Naive B cell (primary cell): ENCODE measurements around the gene VSTM1. TPM values are rescaled to one million over a fixed set of nuclear protein-coding genes. Genes with fewer than 3 reads are reported as not detected.
A peak's percentile ranks its signal among the peaks of the same experiment; 100 is the strongest.
"Not testable (repeated sequence)": the region's sequence is repeated elsewhere in the genome, so short reads cannot be mapped to it uniquely, and the experiment has no call there.

Experiments used
- ATAC-seq, 2 donors: fragments of 150-1000 bp; cut with Tn5 transposase; 2 replicates each; pipeline ENCODE4 v1.10.0; 2021; ENCODE audit warnings: low read depth in 2 of 2, mild to moderate bottlenecking in 2 of 2, moderate library complexity in 2 of 2
- DNase-seq: peaks from one replicate; pipeline ENCODE4 v3.0.0; 2022
- H3K27ac Mint-ChIP-seq, 6 donors: one replicate each; pipeline ENCODE4 v1.8.0; 2020 to 2022; ENCODE audit warnings: mild to moderate bottlenecking in 6 of 6, mixed read lengths in 6 of 6, moderate library complexity in 5 of 6, inconsistent platforms in 2 of 6
- H3K27me3 Mint-ChIP-seq, 3 donors: one replicate each; pipeline ENCODE4 v1.8.0; 2021 to 2022; ENCODE audit warnings: mixed read lengths in 3 of 3, mild to moderate bottlenecking in 1 of 3
- H3K36me3 Mint-ChIP-seq, 2 donors: one replicate each; pipeline ENCODE4 v1.8.0; 2020 to 2022; ENCODE audit warnings: mixed read lengths in 2 of 2, inconsistent platforms in 1 of 2, mild to moderate bottlenecking in 1 of 2
- H3K4me1 Mint-ChIP-seq, 3 donors: one replicate each; pipeline ENCODE4 v1.8.0; 2020 to 2022; ENCODE audit warnings: mixed read lengths in 3 of 3, inconsistent platforms in 1 of 3, mild to moderate bottlenecking in 1 of 3, moderate library complexity in 1 of 3
- H3K4me3 Mint-ChIP-seq, 8 donors: one replicate each; pipeline ENCODE4 v1.8.0; 2020 to 2022; ENCODE audit warnings: mild to moderate bottlenecking in 8 of 8, mixed read lengths in 8 of 8, moderate library complexity in 8 of 8, inconsistent platforms in 2 of 8
- H3K9me3 Mint-ChIP-seq, 7 donors: one replicate each; pipeline ENCODE4 v1.8.0; 2020 to 2022; ENCODE audit warnings: mixed read lengths in 7 of 7, mild to moderate bottlenecking in 5 of 7, inconsistent platforms in 2 of 7, moderate library complexity in 1 of 7
- polyA plus RNA-seq, 6 donors: library from polyadenylated mRNA; unstranded; fragments of 300-500 nt; fragmentation: Illumina TruSeq; gene quantifications; one replicate each; pipeline ENCODE4 v1.2.3, GENCODE V29; 2021; ENCODE audit warnings: low read depth in 6 of 6

The VSTM1 gene
- polyA plus RNA-seq, 6 donors from 2014 or later = 0.89 TPM; not detected in 5

DNA sequence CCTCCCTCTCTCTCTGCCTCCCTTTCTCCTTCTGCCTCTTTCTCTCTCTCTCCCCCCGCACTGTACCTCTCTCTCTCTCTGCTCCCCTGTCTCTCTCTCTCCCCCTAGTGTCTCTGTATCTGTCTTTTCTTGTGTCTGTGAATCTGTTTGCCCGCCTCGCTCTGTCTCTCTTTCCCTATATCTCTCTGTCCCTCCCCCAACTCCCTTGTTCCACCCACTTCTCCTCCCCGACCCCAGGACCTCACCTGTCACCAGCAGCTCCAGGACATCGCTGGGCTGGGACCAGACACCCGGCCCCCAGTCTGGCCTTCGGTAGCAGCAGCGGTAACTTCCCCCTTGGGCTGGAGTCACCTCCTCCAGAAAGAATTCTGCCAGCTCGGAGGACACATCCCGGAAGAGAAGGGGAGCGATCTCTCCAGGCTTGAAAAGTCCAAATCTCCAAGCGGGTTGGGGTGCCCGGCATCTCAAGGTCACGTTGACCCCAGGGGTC lies 33.0 kb upstream of the VSTM1 start:
- H3K27me3 Mint-ChIP-seq = peaks cover 23 to 38% (median 25%) of the 10 kb centered on the region in 3 donors
- H3K36me3 Mint-ChIP-seq = peaks cover 5 to 9% of the 10 kb centered on the region in 2 donors
- H3K27ac Mint-ChIP-seq = peak overlapping the region in 1 of 6 donors; percentile 27
- peaks cover 14 to 18% (median 18%) of the 10 kb centered on the region in 3 donors for H3K4me1 Mint-ChIP-seq
- ATAC-seq (peak; percentile 46 to 51), DNase-seq (no peak)
- H3K4me3 Mint-ChIP-seq = peak overlapping the region; percentile 43 to 85 (median 68)
- peaks cover 0 to 13% (median 2%) of the 10 kb centered on the region in 7 donors for H3K9me3 Mint-ChIP-seq

DNA sequence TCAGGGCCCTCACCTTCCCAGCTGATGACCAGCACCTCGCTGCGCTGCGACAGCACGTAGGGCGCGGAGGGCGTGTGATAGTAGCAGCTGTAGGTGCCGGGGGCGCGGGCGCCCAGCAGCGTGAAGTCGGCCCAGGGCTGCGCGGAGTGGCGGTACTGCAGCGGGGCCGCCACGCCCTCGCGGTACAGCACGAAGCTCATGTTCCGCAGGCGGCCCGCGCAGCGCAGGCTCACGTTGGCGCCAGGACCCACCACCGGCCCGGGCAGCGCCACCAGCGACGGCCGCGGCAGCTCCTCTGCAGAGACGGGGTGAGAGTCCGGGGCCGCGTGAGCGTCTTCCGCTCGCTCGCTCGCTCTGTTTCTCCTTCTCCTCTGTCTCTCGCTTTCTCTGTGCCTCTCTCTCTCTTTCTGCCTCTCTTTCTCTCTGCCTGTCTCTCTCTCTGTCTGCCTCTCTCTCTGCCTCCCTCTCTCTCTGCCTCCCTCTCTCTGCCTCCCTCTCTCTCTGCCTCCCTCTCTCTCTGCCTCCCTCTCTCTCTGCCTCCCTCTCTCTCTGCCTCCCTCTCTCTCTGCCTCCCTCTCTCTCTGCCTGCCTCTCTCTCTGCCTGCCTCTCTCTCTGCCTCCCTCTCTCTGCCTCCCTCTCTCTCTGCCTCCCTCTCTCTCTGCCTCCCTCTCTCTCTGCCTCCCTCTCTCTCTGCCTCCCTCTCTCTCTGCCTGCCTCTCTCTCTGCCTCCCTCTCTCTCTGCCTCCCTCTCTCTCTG lies 32.3 kb upstream of the VSTM1 start:
- Mint-ChIP-seq H3K9me3 (peaks cover 0 to 13% (median 2%) of the 10 kb centered on the region in 7 donors), H3K27ac (peak overlapping the region in 3 of 6 donors; percentile 12 to 66 (median 27)), H3K27me3 (peaks cover 29 to 44% (median 29%) of the 10 kb centered on the region in 3 donors), H3K4me3 (peak overlapping the region; percentile 70 to 85 (median 76)), H3K4me1 (peaks cover 11 to 18% (median 16%) of the 10 kb centered on the region in 3 donors)
- H3K36me3 Mint-ChIP-seq = not testable (repeated sequence)
- ATAC-seq = peak; percentile 86 to 90
- peak; percentile 32 for DNase-seq

DNA sequence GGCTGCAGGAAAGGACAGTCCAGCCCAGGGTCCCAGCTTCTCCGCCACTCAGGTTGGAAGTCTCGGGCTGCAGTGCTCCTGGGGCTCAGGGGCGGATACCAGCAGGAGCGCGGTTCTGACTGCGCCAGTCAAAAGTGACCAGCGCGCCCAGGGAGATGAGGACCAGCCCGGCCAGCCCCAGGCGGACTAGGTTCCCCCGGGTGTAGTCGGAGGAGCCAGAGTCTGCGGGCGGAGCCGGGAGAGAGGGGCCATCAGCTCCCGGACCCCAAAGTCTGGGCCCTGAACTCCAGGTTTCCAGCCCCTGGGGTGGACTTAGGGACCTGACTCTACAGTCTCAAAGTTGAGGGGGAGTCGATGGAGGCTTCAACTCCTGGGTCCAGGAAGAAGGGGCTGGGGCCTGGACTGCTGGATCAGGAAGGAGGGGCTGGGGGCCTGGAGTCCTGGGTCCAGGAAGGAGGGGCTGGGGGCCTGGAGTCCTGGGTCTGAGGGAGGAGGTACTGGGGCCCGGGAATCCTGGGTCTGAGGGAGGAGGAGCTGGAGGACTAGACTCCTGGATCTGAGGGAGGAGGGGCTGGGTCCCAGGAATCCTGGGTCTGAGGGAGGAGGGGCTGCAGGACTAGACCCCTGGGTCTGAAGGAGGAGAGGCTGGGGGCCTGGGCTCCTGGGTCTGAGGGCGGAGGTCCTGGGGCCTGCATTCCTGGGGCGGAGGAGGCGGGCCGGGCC lies 31.6 kb upstream of the VSTM1 start:
- H3K9me3 Mint-ChIP-seq = peaks cover 0 to 13% (median 2%) of the 10 kb centered on the region in 7 donors
- peak overlapping the region in 3 of 8 donors; percentile 44 to 77 (median 71) for H3K4me3 Mint-ChIP-seq
- peaks cover 9 to 18% (median 12%) of the 10 kb centered on the region in 3 donors for H3K4me1 Mint-ChIP-seq
- H3K27me3 Mint-ChIP-seq = peaks cover 30 to 48% (median 31%) of the 10 kb centered on the region in 3 donors
- peaks cover 5 to 9% of the 10 kb centered on the region in 2 donors for H3K36me3 Mint-ChIP-seq
- no peak for DNase-seq
- no peak for ATAC-seq
- no peak overlapping the region for H3K27ac Mint-ChIP-seq

DNA sequence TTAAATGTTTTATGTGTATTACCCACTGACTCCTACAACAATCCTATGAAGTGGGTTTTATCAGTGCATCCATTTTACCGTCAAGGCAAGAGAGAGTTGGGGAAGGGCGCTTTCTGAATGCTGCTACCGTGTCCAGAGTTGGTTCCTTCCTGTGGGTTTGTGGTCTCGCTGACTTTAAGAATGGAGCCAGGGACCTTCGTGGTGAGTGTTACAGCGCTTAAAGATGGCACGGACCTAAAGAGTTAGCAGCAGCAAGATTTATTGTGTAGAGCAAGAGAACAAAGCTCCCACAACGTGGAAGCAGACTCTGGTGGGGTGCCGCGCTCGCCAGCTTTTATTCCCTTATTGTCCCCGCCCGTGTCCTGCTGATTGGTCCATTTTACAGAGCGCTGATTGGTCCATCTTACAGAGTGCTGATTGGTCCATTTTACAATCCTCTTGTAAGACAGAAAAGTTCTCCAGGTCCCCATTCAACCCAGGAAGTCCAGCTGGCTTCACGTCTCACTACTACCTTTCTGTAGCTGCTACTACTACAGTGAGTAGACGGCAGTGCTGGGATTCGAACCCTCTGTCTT lies 30.8 kb upstream of the VSTM1 start:
- Mint-ChIP-seq H3K9me3 (peaks cover 0 to 13% (median 2%) of the 10 kb centered on the region in 7 donors), H3K36me3 (peaks cover 5 to 9% of the 10 kb centered on the region in 2 donors), H3K27ac (no peak overlapping the region), H3K4me1 (peaks cover 9 to 18% (median 12%) of the 10 kb centered on the region in 3 donors), H3K27me3 (peaks cover 30 to 50% (median 31%) of the 10 kb centered on the region in 3 donors), H3K4me3 (peak overlapping the region in 3 of 8 donors; percentile 44 to 76 (median 45))
- DNase-seq (no peak), ATAC-seq (no peak)

DNA sequence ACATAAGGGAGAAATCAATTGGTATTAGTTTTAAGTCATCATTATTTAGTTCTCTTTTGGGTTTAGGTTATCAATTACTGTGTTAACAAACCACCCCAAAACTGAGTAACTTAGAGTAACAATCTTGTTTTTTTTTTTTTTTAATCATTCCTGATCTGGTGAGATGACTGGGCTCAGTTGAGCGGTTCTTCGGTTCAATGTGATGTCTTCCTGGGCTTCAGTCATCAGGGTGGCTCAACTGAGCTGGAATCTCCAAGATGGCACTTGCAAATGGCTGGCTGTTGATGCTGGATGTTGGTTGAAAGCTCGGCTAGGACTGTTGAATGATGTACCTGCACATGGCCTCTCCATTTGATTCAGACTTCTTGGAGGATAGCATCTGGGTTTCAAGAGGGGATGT lies 20.7 kb upstream of the VSTM1 start:
- H3K4me1 Mint-ChIP-seq = no peaks in the 10 kb centered on the region
- no peak overlapping the region for H3K4me3 Mint-ChIP-seq
- peak overlapping the region in 1 of 6 donors; percentile 7 for H3K27ac Mint-ChIP-seq
- DNase-seq (no peak), ATAC-seq (no peak)
- H3K36me3 Mint-ChIP-seq = peaks cover 0 to 10% of the 10 kb centered on the region in 2 donors
- H3K27me3 Mint-ChIP-seq = peaks cover 14 to 22% (median 15%) of the 10 kb centered on the region in 3 donors
- H3K9me3 Mint-ChIP-seq = peaks cover 0 to 24% (median 21%) of the 10 kb centered on the region in 7 donors

DNA sequence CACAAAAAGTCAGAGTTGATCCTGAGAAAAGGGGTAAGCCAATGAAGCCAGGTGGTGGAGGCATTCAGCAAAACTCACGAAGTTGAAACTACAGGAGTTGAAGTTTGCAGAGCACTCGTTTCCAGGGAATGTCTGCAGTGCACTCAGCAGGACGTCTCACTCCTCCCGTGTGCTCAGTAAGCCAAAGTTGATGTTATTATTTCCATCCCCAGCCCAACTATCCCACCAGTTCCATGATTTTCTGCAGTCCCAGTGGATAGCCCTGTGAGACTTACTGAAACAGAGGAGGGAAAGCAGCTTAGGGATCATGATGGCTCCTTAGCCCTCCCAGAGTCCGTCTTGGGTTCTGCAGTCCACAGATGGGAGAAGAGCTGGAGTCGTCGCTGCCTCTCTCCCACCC lies 17.3 kb upstream of the VSTM1 start, which contains the start of gene TARM1:
TARM1 (minus strand) TSS at position 334 of the 400 bp plus-strand sequence; CDS start at position 309, 25 bp downstream.
- ATAC-seq (no peak), DNase-seq (no peak)
- H3K27me3 Mint-ChIP-seq = peaks cover 4 to 17% (median 11%) of the 10 kb centered on the region in 3 donors
- peak within 1 kb of the TSS in 1 of 8 donors; percentile 6 for H3K4me3 Mint-ChIP-seq
- no peaks in the 10 kb centered on the region for H3K4me1 Mint-ChIP-seq
- H3K27ac Mint-ChIP-seq = no peak within 1 kb of the TSS
- peaks cover 0 to 24% (median 21%) of the 10 kb centered on the region in 7 donors for H3K9me3 Mint-ChIP-seq
- H3K36me3 Mint-ChIP-seq = peaks cover 0 to 10% of the 10 kb centered on the region in 2 donors

DNA sequence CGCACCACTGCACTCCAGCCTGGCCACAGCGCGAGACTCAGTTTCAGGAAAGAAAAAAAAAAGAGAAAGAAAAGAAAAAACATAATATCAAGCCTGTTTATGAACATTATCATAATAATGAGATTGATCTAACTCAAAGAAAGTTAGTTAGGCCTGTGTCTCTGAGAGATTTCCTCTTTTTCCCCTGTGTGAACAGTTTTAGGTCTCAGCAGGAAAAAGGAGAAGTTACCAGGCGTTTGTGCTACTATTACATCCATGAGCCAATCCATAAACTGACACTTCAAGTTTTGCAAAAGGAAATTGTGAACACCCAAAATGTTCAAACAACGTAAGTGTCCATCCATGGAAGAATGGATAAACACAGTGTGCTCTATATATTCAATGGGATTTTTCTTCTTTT lies 13.6 kb upstream of the VSTM1 start:
- DNase-seq (no peak), ATAC-seq (no peak)
- no peaks in the 10 kb centered on the region for H3K4me1 Mint-ChIP-seq
- peaks cover 0 to 18% (median 14%) of the 10 kb centered on the region in 7 donors for H3K9me3 Mint-ChIP-seq
- peaks cover 5 to 20% (median 9%) of the 10 kb centered on the region in 3 donors for H3K27me3 Mint-ChIP-seq
- H3K4me3 Mint-ChIP-seq = no peak overlapping the region
- H3K27ac Mint-ChIP-seq = no peak overlapping the region
- H3K36me3 Mint-ChIP-seq = peaks cover 0 to 10% of the 10 kb centered on the region in 2 donors

DNA sequence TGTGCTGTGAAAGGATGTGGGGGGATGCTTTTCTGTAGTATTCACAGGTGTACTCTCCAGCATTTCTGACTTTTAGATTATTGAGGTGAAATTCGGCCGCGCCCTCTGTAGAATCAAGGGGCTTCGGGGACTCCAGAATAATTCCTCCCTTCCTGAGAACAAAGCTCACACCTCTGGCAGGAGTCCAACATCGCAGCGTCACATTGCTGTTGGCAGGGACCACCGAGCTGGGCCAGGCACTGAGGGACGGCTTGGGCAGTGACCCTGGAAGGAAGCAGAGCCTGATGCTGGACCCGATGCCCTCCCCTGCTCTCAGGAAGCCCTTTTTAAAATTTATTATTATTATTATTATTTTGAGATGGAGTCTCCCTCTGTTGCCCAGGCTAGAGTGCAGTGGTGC lies 11.2 kb upstream of the VSTM1 start:
- H3K9me3 Mint-ChIP-seq = peaks cover 0 to 4% (median 2%) of the 10 kb centered on the region in 7 donors
- H3K27ac Mint-ChIP-seq = no peak overlapping the region
- peaks cover 5 to 18% (median 9%) of the 10 kb centered on the region in 3 donors for H3K27me3 Mint-ChIP-seq
- no peak for DNase-seq
- H3K4me3 Mint-ChIP-seq = no peak overlapping the region
- peaks cover 0 to 4% of the 10 kb centered on the region in 2 donors for H3K36me3 Mint-ChIP-seq
- no peak for ATAC-seq
- H3K4me1 Mint-ChIP-seq = no peaks in the 10 kb centered on the region

DNA sequence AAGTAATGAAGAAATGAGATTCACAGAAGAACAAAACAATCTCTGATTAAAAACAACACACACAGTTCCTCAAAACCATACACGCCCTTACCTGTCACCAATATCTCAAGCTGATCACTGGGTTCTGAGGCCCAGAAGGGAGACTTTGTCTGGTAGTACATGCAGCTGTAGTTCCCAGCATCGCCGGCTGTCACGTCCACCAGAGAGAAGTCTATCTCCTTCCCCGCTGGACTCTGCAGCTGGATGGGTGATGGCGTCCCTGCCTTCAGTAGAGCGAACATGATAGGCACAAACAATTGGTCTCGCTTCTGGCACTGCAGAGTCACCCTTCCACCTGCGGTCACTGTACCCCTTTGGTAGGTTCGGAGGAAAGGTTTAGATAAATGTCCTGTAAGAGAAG lies 10.1 kb upstream of the VSTM1 start:
- H3K36me3 Mint-ChIP-seq = no peaks in the 10 kb centered on the region
- H3K4me3 Mint-ChIP-seq = no peak overlapping the region
- no peak for ATAC-seq
- peaks cover 0 to 6% (median 0%) of the 10 kb centered on the region in 7 donors for H3K9me3 Mint-ChIP-seq
- H3K27ac Mint-ChIP-seq = peak overlapping the region in 1 of 6 donors; percentile 65
- H3K4me1 Mint-ChIP-seq = no peaks in the 10 kb centered on the region
- H3K27me3 Mint-ChIP-seq = peaks cover 5 to 14% (median 9%) of the 10 kb centered on the region in 3 donors
- DNase-seq = no peak

DNA sequence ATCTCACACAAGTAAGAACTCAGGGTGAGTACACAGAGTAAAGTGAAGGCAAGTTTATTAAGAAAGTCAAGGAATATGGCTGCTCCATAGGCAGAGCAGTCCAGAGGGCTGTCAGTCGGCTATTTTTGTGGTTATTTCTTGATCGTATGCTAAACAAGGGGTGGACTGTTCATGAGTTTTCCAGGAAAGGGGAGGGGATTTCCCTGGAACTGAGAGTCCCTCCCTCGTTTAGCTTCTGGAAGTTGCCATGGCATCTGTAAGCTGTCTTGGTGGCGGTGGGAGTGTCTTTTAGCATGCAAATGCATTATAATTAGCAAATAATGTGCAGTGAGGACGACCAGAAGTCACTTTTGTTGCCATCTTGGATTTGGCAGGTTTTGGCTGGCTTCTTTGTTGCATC lies 5.8 kb upstream of the VSTM1 start:
- Mint-ChIP-seq H3K4me3 (no peak overlapping the region), H3K27me3 (peaks cover 5 to 17% (median 12%) of the 10 kb centered on the region in 3 donors), H3K9me3 (peaks cover 0 to 8% (median 0%) of the 10 kb centered on the region in 7 donors), H3K27ac (no peak overlapping the region), H3K4me1 (no peaks in the 10 kb centered on the region), H3K36me3 (peaks cover 0 to 7% of the 10 kb centered on the region in 2 donors)
- ATAC-seq (no peak), DNase-seq (no peak)

DNA sequence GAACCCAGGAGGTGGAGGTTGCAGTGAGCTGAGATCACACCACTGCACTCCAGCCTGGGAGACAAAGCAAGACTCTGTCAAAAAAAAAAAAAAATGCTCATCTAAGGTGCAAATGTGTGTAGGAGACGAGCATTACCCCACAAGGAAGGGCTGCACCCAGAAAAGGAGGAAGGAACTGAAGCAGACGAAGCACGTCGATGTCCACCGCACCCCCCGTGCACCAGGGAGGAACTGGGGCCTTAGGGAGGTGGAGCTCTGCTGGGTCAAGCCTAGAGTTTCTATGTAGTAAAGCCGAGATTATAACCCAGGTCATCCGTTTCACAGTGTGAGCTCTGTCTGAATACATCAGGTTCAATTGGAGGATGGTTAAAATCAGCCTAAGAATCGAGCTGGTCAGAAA lies 1.1 kb downstream of the VSTM1 start:
- no peak overlapping the region for H3K27ac Mint-ChIP-seq
- no peak overlapping the region for H3K4me3 Mint-ChIP-seq
- H3K27me3 Mint-ChIP-seq = peaks cover 9 to 34% (median 23%) of the 10 kb centered on the region in 3 donors
- peaks cover 0 to 7% of the 10 kb centered on the region in 2 donors for H3K36me3 Mint-ChIP-seq
- no peaks in the 10 kb centered on the region for H3K4me1 Mint-ChIP-seq
- no peak for DNase-seq
- ATAC-seq = no peak
- peaks cover 0 to 5% (median 2%) of the 10 kb centered on the region in 7 donors for H3K9me3 Mint-ChIP-seq

DNA sequence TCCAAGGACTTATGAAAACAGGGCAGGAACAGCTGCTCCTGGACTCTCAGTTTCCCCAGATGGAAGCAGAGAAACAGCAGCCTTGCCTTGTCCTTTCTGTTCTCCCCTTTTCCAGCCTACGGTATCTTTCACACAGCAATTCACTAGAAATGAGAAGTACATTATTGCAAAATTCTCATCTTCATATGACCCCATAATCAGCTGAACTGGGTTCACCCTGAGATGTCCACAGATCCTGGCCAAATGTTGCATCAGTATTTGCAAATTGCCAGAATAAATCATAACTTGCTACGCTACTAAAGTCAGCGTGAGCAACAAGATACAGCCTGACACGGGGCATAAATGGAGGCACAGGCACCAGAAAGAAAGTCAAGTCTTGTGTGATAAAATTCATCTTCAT lies 16.1 kb downstream of the VSTM1 start:
- peaks cover 20 to 31% (median 24%) of the 10 kb centered on the region in 3 donors for H3K27me3 Mint-ChIP-seq
- no peak for DNase-seq
- peaks cover 0 to 7% (median 7%) of the 10 kb centered on the region in 7 donors for H3K9me3 Mint-ChIP-seq
- H3K4me3 Mint-ChIP-seq = no peak overlapping the region
- H3K27ac Mint-ChIP-seq = no peak overlapping the region
- ATAC-seq = no peak
- H3K4me1 Mint-ChIP-seq = no peaks in the 10 kb centered on the region
- no peaks in the 10 kb centered on the region for H3K36me3 Mint-ChIP-seq

DNA sequence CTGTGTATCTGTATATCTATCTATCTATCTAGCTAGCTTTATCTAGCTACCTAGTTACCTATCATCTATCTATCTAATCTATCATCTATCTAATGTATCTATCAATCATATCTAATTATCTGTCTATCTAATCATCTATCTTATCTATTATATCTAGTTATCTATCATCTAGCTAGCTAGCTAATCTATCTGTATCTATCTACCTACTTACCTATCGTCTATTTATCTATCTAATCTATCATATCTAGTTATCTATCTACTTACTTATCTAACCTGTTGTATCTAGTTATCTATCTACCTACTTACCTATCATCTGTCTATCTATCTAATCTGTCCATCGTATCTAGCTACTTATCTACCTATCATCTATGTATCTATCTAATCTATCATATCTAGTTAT lies 17.9 kb downstream of the VSTM1 start:
- Mint-ChIP-seq H3K27ac (no peak overlapping the region), H3K4me3 (no peak overlapping the region), H3K4me1 (no peaks in the 10 kb centered on the region), H3K36me3 (no peaks in the 10 kb centered on the region), H3K27me3 (peaks cover 24 to 40% (median 30%) of the 10 kb centered on the region in 3 donors), H3K9me3 (peaks cover 0 to 7% (median 6%) of the 10 kb centered on the region in 7 donors)
- ATAC-seq (no peak), DNase-seq (no peak)
